Measurements from ENCODE around the gene ARHGEF12. TPM values are rescaled to one million over a fixed set of nuclear protein-coding genes. Genes with fewer than 3 reads are reported as not detected.

The ARHGEF12 gene
- total RNA-seq, 6 experiments from 2014 or later = 72.9 to 95.1 (median 85.0) TPM

GRCh38 chr11:120523196-120523595, 187.0 kb downstream of the ARHGEF12 start:
- no peak for DNase-seq
- Mint-ChIP-seq H3K4me1 (ENCODE audit: low read depth) (no peaks in the 10 kb centered on the region), H3K27ac (no peak overlapping the region), H3K9me3 (no peaks in the 10 kb centered on the region), H3K4me3 (no peak overlapping the region), H3K27me3 (ENCODE audit: insufficient read depth) (peaks cover 37% of the 10 kb centered on the region), H3K36me3 (ENCODE audit: low read depth) (no peaks in the 10 kb centered on the region)
- TF ChIP-seq, protein P1, sequence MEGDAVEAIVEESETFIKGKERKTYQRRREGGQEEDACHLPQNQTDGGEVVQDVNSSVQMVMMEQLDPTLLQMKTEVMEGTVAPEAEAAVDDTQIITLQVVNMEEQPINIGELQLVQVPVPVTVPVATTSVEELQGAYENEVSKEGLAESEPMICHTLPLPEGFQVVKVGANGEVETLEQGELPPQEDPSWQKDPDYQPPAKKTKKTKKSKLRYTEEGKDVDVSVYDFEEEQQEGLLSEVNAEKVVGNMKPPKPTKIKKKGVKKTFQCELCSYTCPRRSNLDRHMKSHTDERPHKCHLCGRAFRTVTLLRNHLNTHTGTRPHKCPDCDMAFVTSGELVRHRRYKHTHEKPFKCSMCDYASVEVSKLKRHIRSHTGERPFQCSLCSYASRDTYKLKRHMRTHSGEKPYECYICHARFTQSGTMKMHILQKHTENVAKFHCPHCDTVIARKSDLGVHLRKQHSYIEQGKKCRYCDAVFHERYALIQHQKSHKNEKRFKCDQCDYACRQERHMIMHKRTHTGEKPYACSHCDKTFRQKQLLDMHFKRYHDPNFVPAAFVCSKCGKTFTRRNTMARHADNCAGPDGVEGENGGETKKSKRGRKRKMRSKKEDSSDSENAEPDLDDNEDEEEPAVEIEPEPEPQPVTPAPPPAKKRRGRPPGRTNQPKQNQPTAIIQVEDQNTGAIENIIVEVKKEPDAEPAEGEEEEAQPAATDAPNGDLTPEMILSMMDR (IDR thresholded peaks at IDR 0.05) = no peak

- DNase-seq = no peak
- Mint-ChIP-seq H3K27ac (no peak overlapping the region), H3K4me1 (ENCODE audit: low read depth) (no peaks in the 10 kb centered on the region), H3K4me3 (no peak overlapping the region), H3K36me3 (ENCODE audit: low read depth) (peaks cover 5% of the 10 kb centered on the region; the same call in 1 of the 2 replicates), H3K27me3 (ENCODE audit: insufficient read depth) (peaks cover 44% of the 10 kb centered on the region), H3K9me3 (no peaks in the 10 kb centered on the region)
- TF ChIP-seq, protein P1 (IDR thresholded peaks at IDR 0.05) = no peak
Measured at GRCh38 chr11:120524536-120525085, 188.4 kb downstream of the ARHGEF12 start.

GRCh38 chr11:120525261-120526171, 189.3 kb downstream of the ARHGEF12 start:
- Mint-ChIP-seq H3K27ac (no peak overlapping the region), H3K27me3 (ENCODE audit: insufficient read depth) (peaks cover 51% of the 10 kb centered on the region)

DNA sequence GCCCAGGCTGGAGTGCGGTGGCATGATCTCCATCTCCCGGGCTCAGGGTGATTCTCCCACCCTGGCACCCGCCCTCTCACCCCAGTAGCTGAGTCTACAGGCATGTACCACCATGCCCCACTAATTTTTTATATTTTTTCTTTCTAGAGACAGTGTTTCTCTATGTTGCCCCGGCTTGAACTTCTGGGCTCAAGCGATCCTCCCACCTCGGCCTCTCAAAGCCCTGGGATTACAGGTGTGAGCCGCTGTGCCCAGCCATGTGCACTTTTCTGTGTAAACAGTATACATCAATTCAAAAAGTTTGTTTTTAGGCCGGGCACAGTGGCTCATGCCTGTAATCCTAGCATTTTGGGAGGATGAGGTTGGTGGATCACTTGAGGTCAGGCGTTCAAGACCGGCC, 190.0 kb downstream of the ARHGEF12 start:
- TF ChIP-seq, protein P1 (IDR thresholded peaks at IDR 0.05) = no peak
- no peak overlapping the region for H3K4me3 Mint-ChIP-seq
- H3K36me3 Mint-ChIP-seq (ENCODE audit: low read depth) = peaks cover 5% of the 10 kb centered on the region; the same call in 1 of the 2 replicates
- no peaks in the 10 kb centered on the region for H3K4me1 Mint-ChIP-seq (ENCODE audit: low read depth)
- H3K27ac Mint-ChIP-seq = no peak overlapping the region
- H3K27me3 Mint-ChIP-seq (ENCODE audit: insufficient read depth) = peaks cover 59% of the 10 kb centered on the region
- no peaks in the 10 kb centered on the region for H3K9me3 Mint-ChIP-seq
- no peak for DNase-seq

More at GRCh38 chr11:120525261-120526171, 189.3 kb downstream of the ARHGEF12 start:
- Mint-ChIP-seq H3K4me1 (ENCODE audit: low read depth) (no peaks in the 10 kb centered on the region), H3K9me3 (no peaks in the 10 kb centered on the region), H3K4me3 (no peak overlapping the region), H3K36me3 (ENCODE audit: low read depth) (peaks cover 5% of the 10 kb centered on the region; the same call in 1 of the 2 replicates)
- no peak for DNase-seq
- TF ChIP-seq, protein P1 (IDR thresholded peaks at IDR 0.05) = no peak

- Mint-ChIP-seq H3K4me3 (no peak overlapping the region), H3K4me1 (ENCODE audit: low read depth) (peaks cover under 1% of the 10 kb centered on the region), H3K27ac (no peak overlapping the region), H3K27me3 (ENCODE audit: insufficient read depth) (peaks cover 64% of the 10 kb centered on the region), H3K36me3 (ENCODE audit: low read depth) (peaks cover 5% of the 10 kb centered on the region; the same call in 1 of the 2 replicates), H3K9me3 (no peaks in the 10 kb centered on the region)
- no peak for DNase-seq
- TF ChIP-seq, protein P1 (IDR thresholded peaks at IDR 0.05) = peak; percentile 24
Measured at GRCh38 chr11:120527111-120527761, 191.0 kb downstream of the ARHGEF12 start.
